IPS-18a (cell line): ENCODE results near the gene TMEM212.
"Not testable (repeated sequence)": the region's sequence is repeated elsewhere in the genome, so short reads cannot be mapped to it uniquely, and the experiment has no call there.

Experiments used
- H3K27ac ChIP-seq: one replicate; pipeline ENCODE4 v1.5.1; 2013; ENCODE audit warnings: low read length
- H3K27me3 ChIP-seq: one replicate; pipeline ENCODE4 v1.6.1; 2013; ENCODE audit warnings: mild to moderate bottlenecking, low read length; ENCODE audit not compliant: control insufficient read depth, insufficient read depth
- H3K36me3 ChIP-seq: one replicate; pipeline ENCODE4 v1.6.1; 2013; ENCODE audit warnings: low read depth, low read length; ENCODE audit not compliant: control insufficient read depth
- H3K4me1 ChIP-seq: one replicate; pipeline ENCODE4 v1.6.1; 2013; ENCODE audit warnings: low read depth, low read length; ENCODE audit not compliant: control insufficient read depth
- H3K4me3 ChIP-seq: one replicate; pipeline ENCODE4 v1.5.1; 2013; ENCODE audit warnings: low read length
- H3K9ac ChIP-seq: one replicate; pipeline ENCODE4 v1.6.1; 2013; ENCODE audit warnings: mild to moderate bottlenecking, low read length, moderate library complexity
- H3K9me3 ChIP-seq: one replicate; pipeline ENCODE4 v1.6.1; 2013; ENCODE audit warnings: low read depth, low read length; ENCODE audit not compliant: control insufficient read depth

Gene TMEM212

DNA sequence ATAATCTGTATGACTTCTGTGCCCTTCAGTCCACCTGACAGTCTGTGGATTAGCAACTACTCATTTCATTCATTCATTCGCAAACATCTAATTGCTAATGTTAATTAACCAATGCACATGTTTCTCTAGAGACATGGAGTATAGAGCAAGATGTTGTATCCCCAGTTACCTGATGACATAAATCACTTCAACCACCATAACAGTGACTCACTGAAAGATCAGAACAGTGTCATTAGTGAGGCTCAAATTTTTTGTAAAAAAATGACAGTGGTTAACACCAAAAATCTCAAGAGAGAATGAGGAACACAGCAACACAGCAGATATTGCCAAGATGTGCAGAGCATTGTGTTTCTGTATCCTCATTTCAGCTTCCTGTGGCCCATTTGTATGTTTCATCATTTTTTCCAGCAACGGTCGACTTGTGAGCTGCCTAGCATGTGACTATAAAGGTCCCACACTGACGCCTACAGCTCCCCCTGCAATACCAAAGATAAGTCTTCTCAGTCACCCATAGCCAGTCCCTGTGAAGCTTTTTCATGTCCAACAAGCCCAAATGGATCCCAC lies 29.2 kb upstream of the TMEM212 start:
- Histone ChIP-seq H3K4me3 (no peak overlapping the region), H3K9me3 (no peaks in the 10 kb centered on the region), H3K27ac (no peak overlapping the region), H3K27me3 (peaks cover 33% of the 10 kb centered on the region), H3K9ac (no peak overlapping the region), H3K4me1 (no peaks in the 10 kb centered on the region), H3K36me3 (no peaks in the 10 kb centered on the region)

DNA sequence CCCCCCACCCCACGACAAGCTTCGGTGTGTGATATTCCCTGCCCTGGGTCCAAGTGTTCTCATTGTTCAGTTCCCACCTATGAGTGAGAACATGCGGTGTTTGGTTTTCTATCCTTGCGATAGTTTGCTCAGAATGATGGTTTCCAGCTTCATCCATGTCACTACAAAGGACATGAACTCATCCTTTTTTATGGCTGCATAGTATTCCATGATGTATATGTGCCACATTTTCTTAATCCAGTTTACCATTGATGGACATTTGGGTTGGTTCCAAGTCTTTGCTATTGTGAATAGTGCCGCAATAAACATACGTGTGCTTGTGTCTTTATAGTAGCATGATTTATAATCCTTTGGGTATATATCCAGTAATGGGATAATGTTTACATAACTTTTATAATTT lies 28.5 kb upstream of the TMEM212 start:
- not testable (repeated sequence) for H3K9ac ChIP-seq, H3K4me3 ChIP-seq, H3K36me3 ChIP-seq, H3K27ac ChIP-seq, H3K4me1 ChIP-seq, H3K9me3 ChIP-seq
- peaks cover 26% of the 10 kb centered on the region for H3K27me3 ChIP-seq

DNA sequence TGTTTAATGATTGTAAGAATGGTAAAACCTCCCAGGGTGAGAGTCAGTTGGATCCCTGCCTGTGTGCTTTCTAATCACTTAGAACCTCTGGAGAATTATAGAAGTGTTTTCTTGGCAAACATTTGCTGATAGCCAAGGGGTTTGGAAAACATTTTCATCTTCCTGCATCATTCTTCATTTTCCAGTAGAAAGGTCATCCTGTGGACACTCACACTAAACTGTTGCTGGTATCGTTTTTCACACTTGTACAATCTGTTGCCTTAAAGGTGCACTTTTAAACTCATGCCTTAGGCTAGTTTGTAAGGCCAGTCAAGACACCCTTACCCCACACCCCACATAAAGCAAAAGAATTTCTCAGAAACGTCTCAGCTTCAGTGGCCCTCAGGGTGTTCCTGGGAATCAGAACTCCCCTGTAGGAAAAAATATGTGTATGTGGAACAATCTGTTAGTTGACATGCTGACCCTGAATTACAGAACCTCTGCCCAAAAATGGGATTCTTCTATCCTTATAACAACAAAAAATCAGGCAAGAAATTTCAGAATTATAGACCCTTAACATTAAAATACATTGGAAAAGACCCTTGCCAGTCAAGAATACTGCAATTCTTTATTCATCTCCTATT lies 27.1 kb upstream of the TMEM212 start:
- no peaks in the 10 kb centered on the region for H3K4me1 ChIP-seq
- H3K4me3 ChIP-seq = no peak overlapping the region
- H3K27ac ChIP-seq = no peak overlapping the region
- peaks cover 12% of the 10 kb centered on the region for H3K27me3 ChIP-seq
- H3K36me3 ChIP-seq = no peaks in the 10 kb centered on the region
- H3K9ac ChIP-seq = no peak overlapping the region
- no peaks in the 10 kb centered on the region for H3K9me3 ChIP-seq

DNA sequence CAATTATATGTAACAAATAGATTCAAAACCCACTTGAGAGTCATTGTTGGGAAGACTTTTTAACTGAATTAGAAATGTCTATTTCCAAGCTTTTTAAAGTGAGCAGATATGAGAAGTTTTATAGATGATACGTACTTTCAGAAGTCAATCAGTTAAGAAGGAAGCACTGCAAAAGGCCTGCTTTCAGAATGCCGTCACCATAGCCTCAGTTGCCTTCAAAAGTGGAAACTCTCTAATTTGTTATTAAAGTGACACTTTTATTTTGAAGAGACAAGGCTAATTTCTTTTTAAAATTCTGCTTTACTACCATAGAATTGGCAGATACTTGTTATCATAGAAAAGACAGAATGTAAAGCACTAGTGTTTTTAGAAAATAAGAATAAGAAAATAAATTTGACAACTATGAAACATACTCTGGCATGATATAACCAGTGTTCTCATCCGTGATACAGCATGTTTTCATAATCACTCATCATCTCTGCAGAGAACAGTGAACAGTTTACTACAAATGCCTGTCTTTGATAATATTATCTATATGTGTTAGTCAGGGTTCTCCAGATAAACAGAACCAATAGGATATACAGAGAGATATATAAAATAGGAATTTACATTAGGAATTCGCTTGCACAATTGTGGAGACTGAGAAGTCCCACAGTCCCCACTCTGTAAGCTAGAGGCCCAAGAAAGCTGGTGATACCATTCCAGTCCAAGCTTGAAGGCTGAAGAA lies 25.9 kb upstream of the TMEM212 start:
- H3K9ac ChIP-seq = no peak overlapping the region
- no peaks in the 10 kb centered on the region for H3K36me3 ChIP-seq

DNA sequence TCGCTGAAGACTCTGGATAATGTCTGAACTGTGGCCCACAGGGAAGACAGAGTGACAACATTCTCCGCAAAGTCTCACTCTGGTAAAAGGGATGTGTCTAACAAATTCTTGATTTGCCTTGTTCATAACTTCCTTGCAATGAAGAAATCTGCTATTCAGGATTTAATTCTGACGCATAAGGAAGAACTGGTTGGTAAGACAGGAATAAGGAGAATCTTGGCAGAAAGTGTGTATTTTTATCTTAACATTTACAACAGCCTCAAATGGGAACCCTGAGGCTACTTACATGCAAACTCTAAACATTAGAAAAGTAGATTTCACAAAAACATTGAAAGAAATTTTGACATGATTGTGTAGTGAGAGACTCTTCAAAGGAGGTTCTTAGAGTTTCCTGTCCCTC lies 22.1 kb upstream of the TMEM212 start:
- Histone ChIP-seq H3K27ac (no peak overlapping the region), H3K36me3 (no peaks in the 10 kb centered on the region)

More for the DNA sequence above, 25.9 kb upstream of the TMEM212 start:
- no peaks in the 10 kb centered on the region for H3K9me3 ChIP-seq
- peaks cover under 1% of the 10 kb centered on the region for H3K27me3 ChIP-seq
- H3K4me1 ChIP-seq = peaks cover 3% of the 10 kb centered on the region
- H3K27ac ChIP-seq = no peak overlapping the region
- no peak overlapping the region for H3K4me3 ChIP-seq

DNA sequence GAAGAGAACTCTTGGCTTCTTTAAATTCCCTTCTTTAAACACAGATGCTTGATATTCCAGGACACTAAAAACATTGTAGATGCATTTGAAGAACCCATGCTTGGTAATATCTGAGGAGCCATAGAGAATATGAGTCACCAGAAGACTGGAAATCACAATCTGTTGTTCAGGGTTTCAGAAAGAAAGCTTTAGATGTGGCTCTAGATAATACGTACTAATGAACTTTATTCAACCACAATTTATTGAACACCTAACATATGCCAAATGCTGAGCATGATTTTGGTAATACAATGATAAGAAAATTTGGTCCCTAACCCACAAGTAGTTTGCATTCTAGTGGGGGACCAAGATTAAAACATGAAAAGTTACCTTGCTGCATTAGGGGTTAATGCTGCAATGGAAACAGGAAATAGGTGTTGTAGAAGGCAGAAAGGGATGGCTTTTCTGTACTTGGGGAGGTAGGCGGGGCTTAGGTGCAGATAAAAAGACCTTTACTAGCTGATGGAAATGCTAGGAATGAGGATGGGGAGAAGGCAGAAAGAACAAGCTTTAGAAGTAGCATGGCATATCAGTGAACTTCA lies 21.3 kb upstream of the TMEM212 start:
- Histone ChIP-seq H3K9ac (no peak overlapping the region), H3K4me3 (no peak overlapping the region), H3K27me3 (no peaks in the 10 kb centered on the region), H3K9me3 (no peaks in the 10 kb centered on the region), H3K36me3 (no peaks in the 10 kb centered on the region), H3K4me1 (peaks cover 14% of the 10 kb centered on the region), H3K27ac (no peak overlapping the region)

More for the DNA sequence above, 22.1 kb upstream of the TMEM212 start:
- Histone ChIP-seq H3K9me3 (no peaks in the 10 kb centered on the region), H3K4me1 (peaks cover 14% of the 10 kb centered on the region), H3K9ac (no peak overlapping the region), H3K27me3 (no peaks in the 10 kb centered on the region), H3K4me3 (no peak overlapping the region)

DNA sequence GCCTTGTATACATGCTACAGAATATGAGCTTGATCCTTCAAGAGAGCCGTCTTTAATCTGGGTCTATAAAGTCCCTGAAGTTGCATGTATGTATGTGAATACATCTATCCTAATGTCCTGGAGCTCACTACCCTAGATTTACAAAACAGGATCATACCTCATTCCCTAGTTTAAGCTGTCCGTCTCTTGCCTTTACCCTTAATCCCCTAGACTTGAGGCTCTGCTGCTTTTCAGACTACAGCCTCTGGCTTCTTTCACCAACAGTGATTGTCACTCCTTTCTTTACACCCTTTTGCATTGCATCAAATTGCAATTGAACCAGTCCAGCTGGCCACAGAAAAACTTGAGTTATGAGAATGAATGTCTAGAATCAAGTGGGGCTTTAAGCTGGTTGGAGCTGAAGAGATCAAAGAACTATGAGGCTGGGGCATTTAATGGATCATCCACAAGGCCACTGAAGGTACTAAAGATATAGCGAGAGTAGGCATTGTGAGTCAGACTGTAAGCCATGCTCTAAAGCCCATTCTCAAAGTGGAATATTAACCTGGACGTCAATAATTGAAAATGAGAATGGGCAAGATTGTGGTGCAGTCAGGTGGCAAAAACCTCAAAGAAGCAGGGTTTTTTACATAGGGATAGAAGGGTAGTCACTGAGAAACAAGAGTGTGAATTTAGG lies 20.6 kb upstream of the TMEM212 start:
- no peaks in the 10 kb centered on the region for H3K36me3 ChIP-seq
- no peak overlapping the region for H3K9ac ChIP-seq
- H3K4me3 ChIP-seq = no peak overlapping the region
- peaks cover 14% of the 10 kb centered on the region for H3K4me1 ChIP-seq
- H3K27me3 ChIP-seq = no peaks in the 10 kb centered on the region
- no peak overlapping the region for H3K27ac ChIP-seq
- no peaks in the 10 kb centered on the region for H3K9me3 ChIP-seq

- H3K36me3 ChIP-seq = no peaks in the 10 kb centered on the region
- H3K9me3 ChIP-seq = no peaks in the 10 kb centered on the region
- H3K27me3 ChIP-seq = no peaks in the 10 kb centered on the region
- H3K4me1 ChIP-seq = peaks cover 14% of the 10 kb centered on the region
- H3K4me3 ChIP-seq = no peak overlapping the region
- no peak overlapping the region for H3K27ac ChIP-seq
- no peak overlapping the region for H3K9ac ChIP-seq
Observed at GRCh38 chr3:171824116-171824515, 19.0 kb upstream of the TMEM212 start.

DNA sequence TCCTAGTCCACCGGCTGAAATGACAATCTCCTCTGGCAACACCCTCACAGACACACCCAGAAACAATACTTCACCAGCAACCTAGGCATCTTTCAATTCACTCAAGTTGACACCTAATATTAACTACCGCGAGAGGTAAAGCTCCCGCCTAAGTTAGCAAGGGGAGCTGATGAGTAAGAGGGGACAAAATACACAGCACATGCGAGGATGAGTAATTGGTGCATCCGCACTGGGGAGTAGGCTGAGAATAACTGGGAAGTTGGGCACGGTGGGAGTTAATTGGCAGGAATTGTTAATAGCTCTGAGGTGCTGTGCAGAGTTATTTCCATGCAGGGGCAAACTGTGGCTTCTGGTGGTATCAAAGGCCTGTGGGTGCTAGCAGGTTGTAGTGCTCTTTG lies 18.3 kb upstream of the TMEM212 start:
- H3K4me3 ChIP-seq = no peak overlapping the region
- no peaks in the 10 kb centered on the region for H3K27me3 ChIP-seq
- no peak overlapping the region for H3K9ac ChIP-seq
- no peak overlapping the region for H3K27ac ChIP-seq
- H3K9me3 ChIP-seq = no peaks in the 10 kb centered on the region
- peaks cover 17% of the 10 kb centered on the region for H3K4me1 ChIP-seq
- no peaks in the 10 kb centered on the region for H3K36me3 ChIP-seq

DNA sequence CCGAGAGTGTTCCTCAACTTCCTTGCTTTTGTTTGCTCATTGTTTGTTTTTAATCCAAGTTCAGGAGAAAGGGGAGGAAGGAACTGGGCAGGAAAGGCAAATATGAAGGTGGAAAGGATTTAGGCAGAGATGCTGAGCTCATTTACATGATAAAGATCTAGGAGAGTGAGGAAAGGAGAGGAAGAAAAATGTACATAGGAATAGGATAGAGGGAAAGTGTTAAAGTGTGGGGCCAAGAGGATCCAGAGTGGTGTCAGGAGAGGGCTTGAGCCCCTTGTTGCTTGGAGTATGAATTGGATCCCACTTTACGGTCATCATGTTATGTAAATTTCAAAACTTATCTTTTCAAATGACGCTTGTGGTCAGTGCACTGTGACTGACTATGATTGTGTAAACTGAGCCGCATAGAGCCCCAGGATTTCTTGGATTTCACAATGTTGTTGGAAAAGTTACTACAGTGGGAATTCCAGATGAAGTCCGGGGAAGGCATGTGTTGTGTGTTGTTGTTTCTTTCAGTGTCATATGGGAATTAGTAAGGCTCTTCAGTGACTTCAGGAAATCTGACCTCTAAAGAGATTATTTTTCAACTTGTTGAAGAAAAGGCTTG lies 17.8 kb upstream of the TMEM212 start:
- Histone ChIP-seq H3K27me3 (no peaks in the 10 kb centered on the region), H3K4me1 (peaks cover 21% of the 10 kb centered on the region), H3K27ac (no peak overlapping the region), H3K4me3 (no peak overlapping the region), H3K36me3 (no peaks in the 10 kb centered on the region), H3K9ac (no peak overlapping the region), H3K9me3 (no peaks in the 10 kb centered on the region)

GRCh38 chr3:171827385-171827784 lies 15.8 kb upstream of the TMEM212 start:
- Histone ChIP-seq H3K36me3 (no peaks in the 10 kb centered on the region), H3K27ac (no peak overlapping the region), H3K9me3 (no peaks in the 10 kb centered on the region), H3K9ac (no peak overlapping the region), H3K4me3 (no peak overlapping the region), H3K4me1 (peaks cover 18% of the 10 kb centered on the region), H3K27me3 (no peaks in the 10 kb centered on the region)
